MM.1S (cell line): Measurements from ENCODE around the gene COBL.

Experiments used
- DNase-seq: peaks from one replicate; pipeline ENCODE4 v3.0.0-alpha.2; 2015
- H2AFZ ChIP-seq: fragments of 300-600 bp; sonication (generic); 2 replicates; pipeline ENCODE4 v1.6.0; 2016; ENCODE audit warnings: antibody characterized with exemption, low read length
- H3F3A ChIP-seq: fragments of 300-600 bp; sonication (generic); 2 replicates; pipeline ENCODE4 v1.6.1; 2016; ENCODE audit warnings: mild to moderate bottlenecking, antibody characterized with exemption, low read length, moderate library complexity, mixed read lengths; ENCODE audit not compliant: insufficient read depth
- H3K27ac ChIP-seq: fragments of 300-600 bp; sonication (generic); 2 replicates; pipeline ENCODE4 v1.5.1; 2016; ENCODE audit warnings: mild to moderate bottlenecking, low read length
- H3K27me3 ChIP-seq: fragments of 300-600 bp; sonication (generic); replicated peaks from 2 replicates; pipeline ENCODE4 v1.6.0; 2016; ENCODE audit warnings: low read length; ENCODE audit not compliant: insufficient read depth
- H3K36me3 ChIP-seq: fragments of 300-600 bp; sonication (generic); replicated peaks from 2 replicates; pipeline ENCODE4 v1.6.1; 2016; ENCODE audit warnings: mild to moderate bottlenecking, low read length, mixed read lengths; ENCODE audit not compliant: insufficient read depth
- H3K4me1 ChIP-seq: fragments of 300-600 bp; sonication (generic); 2 replicates; pipeline ENCODE4 v1.6.1; 2016; ENCODE audit warnings: low read length, mixed read lengths
- H3K4me2 ChIP-seq: fragments of 300-600 bp; sonication (generic); 2 replicates; pipeline ENCODE4 v1.6.0; 2016; ENCODE audit warnings: low read depth, low read length
- H3K4me3 ChIP-seq: fragments of 300-600 bp; sonication (generic); 2 replicates; pipeline ENCODE4 v1.5.1; 2016; ENCODE audit warnings: low read length, mixed read lengths
- H3K79me2 ChIP-seq: fragments of 300-600 bp; sonication (generic); 2 replicates; pipeline ENCODE4 v1.6.1; 2016; ENCODE audit warnings: mixed run types, low read length, mixed read lengths
- H3K9ac ChIP-seq: fragments of 300-600 bp; sonication (generic); 2 replicates; pipeline ENCODE4 v1.6.1; 2016; ENCODE audit warnings: low read length, mixed read lengths
- H3K9me2 ChIP-seq: fragments of 300-600 bp; sonication (generic); replicated peaks from 2 replicates; pipeline ENCODE4 v1.6.1; 2016; ENCODE audit warnings: mild to moderate bottlenecking, low read length, mixed read lengths; ENCODE audit not compliant: insufficient read depth
- H3K9me3 ChIP-seq: fragments of 300-600 bp; sonication (generic); replicated peaks from 2 replicates; pipeline ENCODE4 v1.6.1; 2016; ENCODE audit warnings: mild to moderate bottlenecking, low read length, mixed read lengths; ENCODE audit not compliant: insufficient read depth
- H4K20me1 ChIP-seq: fragments of 300-600 bp; sonication (generic); 2 replicates; pipeline ENCODE4 v1.6.1; 2016; ENCODE audit warnings: mild to moderate bottlenecking, low read length, moderate library complexity, mixed read lengths; ENCODE audit not compliant: insufficient read depth
- CTCF ChIP-seq: fragments of 300-600 bp; sonication (generic); IDR thresholded peaks from 2 replicates; pipeline ENCODE4 v1.5.1; 2016; ENCODE audit warnings: antibody characterized with exemption, low read length, mixed read lengths
- EZH2 ChIP-seq: fragments of 300-600 bp; sonication (generic); optimal IDR thresholded peaks from 2 replicates; pipeline ENCODE3; 2017; ENCODE audit warnings: low read depth, mild to moderate bottlenecking, antibody characterized with exemption, low read length, mixed read lengths
- EZH2phosphoT487 ChIP-seq: fragments of 300-600 bp; sonication (generic); IDR thresholded peaks from 2 replicates; pipeline ENCODE4 v1.6.1; 2018; ENCODE audit warnings: antibody characterized with exemption, low read length

COBL gene

GRCh38 chr7:51318001-51318400 is 1.4 kb upstream of the COBL start:
- no peak overlapping the region for H3K4me3 ChIP-seq
- H3K27ac ChIP-seq = no peak overlapping the region
- H2AFZ ChIP-seq = no peak overlapping the region
- H3K27me3 ChIP-seq = no peaks in the 10 kb centered on the region
- no peaks in the 10 kb centered on the region for H3K36me3 ChIP-seq
- no peaks in the 10 kb centered on the region for H3K9me2 ChIP-seq
- no peaks in the 10 kb centered on the region for H3F3A ChIP-seq
- no peaks in the 10 kb centered on the region for H4K20me1 ChIP-seq
- H3K79me2 ChIP-seq = no peaks in the 10 kb centered on the region
- H3K4me1 ChIP-seq = no peaks in the 10 kb centered on the region
- no peak overlapping the region for H3K4me2 ChIP-seq
- H3K9ac ChIP-seq = no peak overlapping the region
- DNase-seq = no peak
- no peaks in the 10 kb centered on the region for H3K9me3 ChIP-seq
- TF ChIP-seq EZH2phosphoT487 = no peak
- no peak for TF ChIP-seq EZH2
- no peak for TF ChIP-seq CTCF

- H4K20me1 ChIP-seq = no peaks in the 10 kb centered on the region
- H3K9me3 ChIP-seq = no peaks in the 10 kb centered on the region
- no peak overlapping the region for H2AFZ ChIP-seq
- H3K36me3 ChIP-seq = no peaks in the 10 kb centered on the region
- no peak for DNase-seq
- H3K9me2 ChIP-seq = no peaks in the 10 kb centered on the region
- H3F3A ChIP-seq = no peaks in the 10 kb centered on the region
- no peaks in the 10 kb centered on the region for H3K27me3 ChIP-seq
- H3K4me3 ChIP-seq = no peak overlapping the region
- H3K4me1 ChIP-seq = no peaks in the 10 kb centered on the region
- no peaks in the 10 kb centered on the region for H3K79me2 ChIP-seq
- H3K9ac ChIP-seq = no peak overlapping the region
- TF ChIP-seq EZH2phosphoT487 = no peak
- no peak for TF ChIP-seq CTCF
- no peak for TF ChIP-seq EZH2
- H3K27ac ChIP-seq = no peak overlapping the region
- H3K4me2 ChIP-seq = no peak overlapping the region
Measured at GRCh38 chr7:51317582-51317910, 937 bp upstream of the COBL start.

GRCh38 chr7:51316262-51316665 is 345 bp downstream of the COBL start:
- Histone ChIP-seq H3K9ac (no peak overlapping the region), H3K9me3 (no peaks in the 10 kb centered on the region), H4K20me1 (no peaks in the 10 kb centered on the region), H3K27me3 (no peaks in the 10 kb centered on the region), H3K27ac (no peak overlapping the region), H3K4me2 (peak overlapping the region; percentile 39; the same call in 1 of the 2 replicates), H3K79me2 (no peaks in the 10 kb centered on the region), H3K4me3 (0 out of 2 replicates have a peak overlapping the region, but pooled peaks have one; percentile 29), H3K9me2 (no peaks in the 10 kb centered on the region), H2AFZ (no peak overlapping the region), H3K4me1 (no peaks in the 10 kb centered on the region), H3F3A (no peaks in the 10 kb centered on the region), H3K36me3 (no peaks in the 10 kb centered on the region)
- peak; percentile 27 for DNase-seq
- TF ChIP-seq CTCF = 0 out of 2 replicates have a peak, but pooled peaks have one; percentile 5
- no peak for TF ChIP-seq EZH2phosphoT487
